GM21360 (cell line): ENCODE results near the gene TANGO6.

Experiments
- ATAC-seq: cut with Tn5 transposase; IDR thresholded peaks from one replicate; pipeline ENCODE4 v1.9.1; 2021; ENCODE audit warnings: mild to moderate bottlenecking, moderate library complexity; ENCODE audit not compliant: unreplicated experiment

Gene TANGO6

GRCh38 chr16:69133373-69133954 is 290.1 kb downstream of the TANGO6 start:
- ATAC-seq, result no peak
